ENCODE measurements around the gene RETN.
A peak's percentile ranks its signal among the peaks of the same experiment; 100 is the strongest.

Gene RETN

GRCh38 chr19:7670790-7671189 lies 1.9 kb downstream of the RETN start:
- no peak for DNase-seq (ENCODE audit: low read depth in 2 of 2)
- H3K4me3 ChIP-seq (replicated peaks in 1 of 2; ENCODE audit: low read depth in 2 of 2, low read length in 2 of 2) = no peak overlapping the region

GRCh38 chr19:7672522-7672921 lies 3.7 kb downstream of the RETN start:
- DNase-seq (ENCODE audit: low read depth in 2 of 2) = no peak
- TF ChIP-seq CTCF (IDR thresholded peaks at IDR 0.05; ENCODE audit: low read depth, low read length) = no peak
- H3K4me3 ChIP-seq (replicated peaks in 1 of 2; ENCODE audit: low read depth in 2 of 2, low read length in 2 of 2) = no peak overlapping the region

More at GRCh38 chr19:7670790-7671189, 1.9 kb downstream of the RETN start:
- TF ChIP-seq CTCF (IDR thresholded peaks at IDR 0.05; ENCODE audit: low read depth, low read length) = no peak

DNA sequence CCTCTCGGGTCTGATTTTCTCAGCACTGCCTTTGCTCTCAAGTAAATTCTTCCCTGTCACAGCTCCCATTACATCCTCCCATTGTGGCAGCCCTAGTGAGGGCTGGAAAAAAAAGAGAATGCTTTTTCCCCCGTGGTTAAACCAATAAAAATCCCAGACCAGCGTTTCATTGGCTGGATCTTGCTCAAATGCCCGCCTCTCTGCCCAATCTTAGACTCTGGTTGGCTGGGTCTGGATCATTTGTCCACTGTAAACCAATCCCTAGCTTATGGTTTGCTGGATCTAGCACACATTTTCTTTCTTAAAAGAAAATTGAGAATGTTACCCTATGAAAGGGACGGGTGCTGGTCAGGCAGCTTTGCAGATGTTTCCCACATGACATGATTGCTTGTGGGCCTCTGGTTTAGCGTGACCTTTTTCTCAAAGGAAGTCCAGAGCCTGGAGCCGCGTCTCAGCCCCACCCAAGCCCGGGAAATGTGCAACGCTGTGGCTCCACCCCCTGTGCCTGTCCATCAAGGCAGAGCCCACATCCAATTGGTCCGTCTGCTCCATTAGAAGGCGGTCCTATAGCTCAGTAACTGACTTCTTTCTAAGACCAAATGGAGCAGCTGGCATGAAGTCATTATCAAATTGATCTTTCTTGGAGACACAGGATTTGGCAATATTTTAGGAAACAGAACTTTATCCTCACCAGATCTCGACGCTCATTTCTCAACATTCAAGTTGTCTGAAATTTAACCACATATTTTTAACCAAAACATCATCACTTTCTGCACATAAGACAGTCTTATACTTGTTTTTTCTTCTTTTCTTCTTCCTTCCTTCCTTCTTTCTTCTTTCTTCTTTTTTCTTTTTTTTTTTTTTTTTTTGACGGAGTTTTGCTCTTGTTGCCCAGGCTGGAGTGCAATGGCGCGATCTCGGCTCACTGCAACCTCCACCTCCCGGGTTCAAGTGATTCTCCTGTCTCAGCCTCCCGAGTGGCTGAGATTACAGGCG lies 5.5 kb downstream of the RETN start:
- no peak for TF ChIP-seq CTCF (IDR thresholded peaks at IDR 0.05; ENCODE audit: low read depth, low read length)
- peak; percentile 60 to 80 for DNase-seq (ENCODE audit: low read depth in 2 of 2)
- H3K4me3 ChIP-seq (replicated peaks in 1 of 2; ENCODE audit: low read depth in 2 of 2, low read length in 2 of 2) = no peak overlapping the region

DNA sequence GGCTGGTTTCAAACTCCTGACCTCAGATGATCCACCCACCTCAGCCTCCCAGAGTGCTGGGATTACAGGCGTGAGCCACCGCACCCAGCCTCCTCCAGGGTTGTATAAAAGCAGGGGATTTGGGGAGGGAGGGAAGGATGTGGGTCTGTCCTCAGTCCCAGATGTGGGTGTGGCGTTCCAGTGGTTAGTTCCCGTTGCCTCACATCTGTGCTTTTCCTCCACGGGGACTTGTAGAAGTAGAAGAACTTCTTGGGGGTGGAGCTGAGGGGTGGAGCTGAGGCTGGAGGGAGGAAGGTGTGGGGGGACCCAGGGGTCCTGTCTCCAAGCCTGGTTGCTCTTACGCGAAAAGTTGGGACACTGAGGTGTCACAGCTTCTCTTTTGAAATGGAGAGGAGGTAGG lies 7.5 kb downstream of the RETN start:
- DNase-seq (ENCODE audit: low read depth in 2 of 2) = no peak
- TF ChIP-seq CTCF (IDR thresholded peaks at IDR 0.05; ENCODE audit: low read depth, low read length) = no peak
- H3K4me3 ChIP-seq (replicated peaks in 1 of 2; ENCODE audit: low read depth in 2 of 2, low read length in 2 of 2) = no peak overlapping the region

GRCh38 chr19:7676854-7677253 lies 8.0 kb downstream of the RETN start, which contains the start of gene MCEMP1:
Gene MCEMP1 (plus strand): TSS chr19:7677090. CDS start chr19:7677121, 31 bp downstream.
- DNase-seq (ENCODE audit: low read depth in 2 of 2) = no peak
- no peak within 1 kb of the TSS for H3K4me3 ChIP-seq (replicated peaks in 1 of 2; ENCODE audit: low read depth in 2 of 2, low read length in 2 of 2)

GRCh38 chr19:7677669-7678311 lies 8.9 kb downstream of the RETN start:
- no peak for DNase-seq (ENCODE audit: low read depth in 2 of 2)
- H3K4me3 ChIP-seq (replicated peaks in 1 of 2; ENCODE audit: low read depth in 2 of 2, low read length in 2 of 2) = no peak overlapping the region
- peak; percentile 2 for TF ChIP-seq CTCF (IDR thresholded peaks at IDR 0.05; ENCODE audit: low read depth, low read length)

More at GRCh38 chr19:7676854-7677253, 8.0 kb downstream of the RETN start, which contains the start of gene MCEMP1:
- TF ChIP-seq CTCF (IDR thresholded peaks at IDR 0.05; ENCODE audit: low read depth, low read length) = no peak
